Thoracic aorta (tissue), 2 donors: ENCODE data around the gene MDM1. TPM values are rescaled to one million over a fixed set of nuclear protein-coding genes. Genes with fewer than 3 reads are reported as not detected.

Source experiments
- ATAC-seq: fragments of 150-250 bp; one replicate; pipeline ENCODE4 v1.8.0; 2017; ENCODE audit warnings: low read depth; ENCODE audit not compliant: insufficient number of reproducible peaks, low FRiP score
- DNase-seq: peaks from one replicate; pipeline ENCODE4 v3.0.0-alpha.2; 2020; ENCODE audit warnings: low spot score
- H3K27ac ChIP-seq, 2 donors: fragments of 200-600 bp; sonication (generic); 1 replicate in 1 of 2; 2 replicates in 1 of 2; pipeline ENCODE4 v1.5.1; 2016; ENCODE audit warnings: mild to moderate bottlenecking in 2 of 2, moderate library complexity in 2 of 2
- H3K27me3 ChIP-seq: fragments of 200-600 bp; sonication (generic); replicated peaks from 2 replicates; pipeline ENCODE4 v1.6.0; 2016; ENCODE audit warnings: mild to moderate bottlenecking; ENCODE audit not compliant: insufficient read depth
- H3K36me3 ChIP-seq: fragments of 200-600 bp; sonication (generic); one replicate; pipeline ENCODE4 v1.5.1; 2016
- H3K4me1 ChIP-seq, 2 donors: fragments of 200-600 bp; sonication (generic); 1 replicate in 1 of 2; 2 replicates in 1 of 2; pipeline versions ENCODE4 v1.5.1 to v1.6.0; 2016; ENCODE audit warnings: low read depth in 2 of 2, mild to moderate bottlenecking in 1 of 2; ENCODE audit not compliant: control insufficient read depth in 1 of 2
- H3K4me3 ChIP-seq: fragments of 200-600 bp; sonication (generic); 2 replicates; pipeline ENCODE4 v1.5.1; 2016; ENCODE audit warnings: mild to moderate bottlenecking
- H3K9me3 ChIP-seq: fragments of 200-600 bp; sonication (generic); 2 replicates; pipeline ENCODE4 v1.5.1; 2016
- CTCF ChIP-seq: fragments of 200-600 bp; sonication (generic); IDR thresholded peaks from one replicate; pipeline ENCODE4 v1.5.1; 2019; ENCODE audit warnings: antibody characterized with exemption
- total RNA-seq, 2 donors: library from RNA; depleted of rRNA; stranded (reverse); fragments of >200 nt; gene quantifications; one replicate each; pipeline versions ENCODE4 v1.1.0 to v1.2.3, GENCODE V29; 2016

MDM1 gene
- total RNA-seq, 2 donors from 2014 or later: 13.4 to 17.1 TPM

GRCh38 chr12:68250454-68250853 lies 81.7 kb downstream of the MDM1 start:
- Histone ChIP-seq H3K27ac (no peak overlapping the region), H3K4me1 (peaks cover 0 to 9% of the 10 kb centered on the region in 2 donors), H3K36me3 (no peaks in the 10 kb centered on the region), H3K9me3 (no peaks in the 10 kb centered on the region), H3K27me3 (no peaks in the 10 kb centered on the region), H3K4me3 (no peak overlapping the region)
- ATAC-seq: no peak
- TF ChIP-seq CTCF: no peak
- no peak for DNase-seq

GRCh38 chr12:68247785-68248184 lies 84.4 kb downstream of the MDM1 start:
- DNase-seq (no peak), ATAC-seq (no peak)
- no peaks in the 10 kb centered on the region for H3K27me3 ChIP-seq
- H3K27ac ChIP-seq: no peak overlapping the region
- no peaks in the 10 kb centered on the region for H3K36me3 ChIP-seq
- no peaks in the 10 kb centered on the region for H3K9me3 ChIP-seq
- peaks cover 0 to 19% of the 10 kb centered on the region in 2 donors for H3K4me1 ChIP-seq
- no peak for TF ChIP-seq CTCF
- no peak overlapping the region for H3K4me3 ChIP-seq

GRCh38 chr12:68246350-68246749 lies 85.8 kb downstream of the MDM1 start:
- DNase-seq (no peak), ATAC-seq (no peak)
- Histone ChIP-seq H3K4me1 (peaks cover 0 to 19% of the 10 kb centered on the region in 2 donors), H3K9me3 (no peaks in the 10 kb centered on the region), H3K36me3 (no peaks in the 10 kb centered on the region), H3K27me3 (no peaks in the 10 kb centered on the region), H3K4me3 (no peak overlapping the region), H3K27ac (no peak overlapping the region)
- TF ChIP-seq CTCF: no peak

- H3K36me3 ChIP-seq: no peaks in the 10 kb centered on the region
- no peaks in the 10 kb centered on the region for H3K27me3 ChIP-seq
- no peaks in the 10 kb centered on the region for H3K9me3 ChIP-seq
- no peak for DNase-seq
- H3K27ac ChIP-seq: no peak overlapping the region
- ATAC-seq: peak; percentile 61
- peak overlapping the region; percentile 50 for H3K4me3 ChIP-seq
- peaks cover 0 to 25% of the 10 kb centered on the region in 2 donors for H3K4me1 ChIP-seq
- no peak for TF ChIP-seq CTCF
Measured at GRCh38 chr12:68245180-68246021, 86.8 kb downstream of the MDM1 start.

Other genes starting within 250 kb of the MDM1 start
- not detected for gene IFNG, start 172.6 kb downstream of the MDM1 start, total RNA-seq
- not detected for gene IL26, start 106.6 kb downstream of the MDM1 start, total RNA-seq
- not detected for gene IL22, start 78.8 kb downstream of the MDM1 start, total RNA-seq